Endothelial cell of umbilical vein (primary cell): Measurements from ENCODE around the gene DNAJB9. TPM values are rescaled to one million over a fixed set of nuclear protein-coding genes. Genes with fewer than 3 reads are reported as not detected.

Source experiments
- BruUV-seq: library from RNA; stranded (reverse); fragments of 400-500 nt; replicated peaks from 2 replicates; lab custom pipeline; 2021; lab: Mats Ljungman, UMichigan
- CTCF ChIA-PET: fragments of 300-600, 350-600 bp; sonication (Branson Sonifier 250); formaldehyde crosslinking; loops from one replicate; lab custom pipeline; 2021; ENCODE audit warnings: antibody characterized with exemption, inconsistent platforms; lab: Charles Lee
- POLR2A ChIA-PET: fragments of 300-600, 350-600 bp; sonication (Branson Sonifier 250); formaldehyde crosslinking; loops from one replicate; lab custom pipeline; 2021; ENCODE audit warnings: antibody characterized with exemption, inconsistent platforms; lab: Charles Lee
- DNase-seq: peaks from one replicate; pipeline ENCODE4 v3.0.0-alpha.2; 2011; ENCODE audit warnings: low read depth, low spot score
- FAIRE-seq: peaks from 2 replicates; lab custom pipeline; 2011; peaks lifted over from hg19 to GRCh38; lab: Jason Lieb, UNC
- H2AFZ ChIP-seq: 2 replicates; pipeline ENCODE4 v1.6.0; 2012; ENCODE audit warnings: low read depth, low read length, control low read depth, inconsistent platforms
- H3K27ac ChIP-seq: 2 replicates; pipeline ENCODE4 v1.5.1; 2011; ENCODE audit warnings: low read depth, mild to moderate bottlenecking, control low read depth, low read length, moderate library complexity; ENCODE audit not compliant: insufficient read depth
- H3K27me3 ChIP-seq, 2 experiments: 2 replicates each; pipeline versions ENCODE4 v1.6.0 to v1.6.1; 2011; ENCODE audit warnings: low read length in 2 of 2, mixed read lengths in 1 of 2; ENCODE audit not compliant: control insufficient read depth in 2 of 2, insufficient read depth in 2 of 2
- H3K36me3 ChIP-seq, 2 experiments: 2 replicates in 1 of 2; 3 replicates in 1 of 2; pipeline ENCODE4 v1.5.1; 2011; ENCODE audit warnings: low read length in 2 of 2, mild to moderate bottlenecking in 1 of 2, moderate library complexity in 1 of 2; ENCODE audit not compliant: control insufficient read depth in 2 of 2, insufficient read depth in 2 of 2; ENCODE audit errors: extremely low read depth in 1 of 2
- H3K4me1 ChIP-seq: 3 replicates; pipeline ENCODE4 v1.5.1; 2011; ENCODE audit warnings: mild to moderate bottlenecking, low read length; ENCODE audit not compliant: control insufficient read depth, insufficient read depth; ENCODE audit errors: extremely low read depth
- H3K4me2 ChIP-seq: 2 replicates; pipeline ENCODE4 v1.6.1; 2011; ENCODE audit warnings: low read length, control low read depth, mixed read lengths; ENCODE audit not compliant: insufficient read depth
- H3K4me3 ChIP-seq, 3 experiments: fragments of 200-600 bp in 1 of 3; sonication (generic), shearing (Covaris generic) in 1 of 3; replicated peaks in 1 of 3; 2 replicates each; pipeline ENCODE4 v1.5.1; 2011 to 2016; ENCODE audit warnings: control low read depth in 3 of 3, low read length in 3 of 3, mild to moderate bottlenecking in 2 of 3, inconsistent platforms in 1 of 3, low read depth in 1 of 3, moderate library complexity in 1 of 3; ENCODE audit not compliant: insufficient read depth in 1 of 3
- H3K79me2 ChIP-seq: 2 replicates; pipeline ENCODE4 v1.6.0; 2012; ENCODE audit warnings: low read length, inconsistent platforms; ENCODE audit not compliant: control insufficient read depth, insufficient read depth
- H3K9ac ChIP-seq: replicated peaks from 2 replicates; pipeline ENCODE3; 2011; ENCODE audit warnings: low read length, control low read depth; ENCODE audit not compliant: insufficient read depth; ENCODE audit errors: extremely low read depth
- H3K9me1 ChIP-seq: replicated peaks from 3 replicates; pipeline ENCODE4 v1.6.0; 2011; ENCODE audit warnings: mild to moderate bottlenecking, low read length; ENCODE audit not compliant: control insufficient read depth, insufficient read depth; ENCODE audit errors: extremely low read depth
- H3K9me3 ChIP-seq: replicated peaks from 2 replicates; pipeline ENCODE4 v1.5.1; 2012; ENCODE audit warnings: low read length, inconsistent platforms; ENCODE audit not compliant: control insufficient read depth, insufficient read depth
- H4K20me1 ChIP-seq: replicated peaks from 2 replicates; pipeline ENCODE3; 2011; ENCODE audit warnings: mild to moderate bottlenecking, low read length; ENCODE audit not compliant: control insufficient read depth, insufficient read depth; ENCODE audit errors: extremely low read depth
- EZH2 ChIP-seq: IDR thresholded peaks from 2 replicates; pipeline ENCODE4 v1.6.1; 2012; ENCODE audit warnings: borderline replicate concordance, low read depth, mild to moderate bottlenecking, moderate library complexity, low read length, inconsistent platforms; ENCODE audit not compliant: severe bottlenecking
- JUN ChIP-seq: IDR thresholded peaks from 2 replicates; pipeline ENCODE4 v1.6.1; 2011; ENCODE audit warnings: borderline replicate concordance, low read depth; ENCODE audit not compliant: insufficient read length, insufficient read depth
- POLR2A ChIP-seq: IDR thresholded peaks from 2 replicates; pipeline ENCODE4 v1.6.1; 2012; ENCODE audit warnings: low read depth, mild to moderate bottlenecking, control low read depth, low read length
- POLR2AphosphoS5 ChIP-seq: IDR thresholded peaks from 2 replicates; pipeline ENCODE4 v1.6.1; 2012; ENCODE audit warnings: low read depth, mild to moderate bottlenecking, control low read depth, low read length, moderate library complexity; ENCODE audit not compliant: insufficient read depth
- dilution Hi-C: fragments of 300-500 bp; cut with MboI; formaldehyde crosslinking; loops from one replicate; pipeline ENCODE4 v1.15.0; 2019; ENCODE audit warnings: low sequenced_read_pairs; ENCODE audit not compliant: extremely low pct_ligation_motif_present
- intact Hi-C: fragments of 100-400 bp; cut with micrococcal nuclease; formaldehyde crosslinking; loops from one replicate; pipeline ENCODE4 v1.10.0; 2022
- polyA plus RNA-seq, 4 experiments: library from polyadenylated mRNA; depleted of rRNA in 3 of 4; stranded (reverse) in 3 of 4; unstranded in 1 of 4; fragments of >200 nt; gene quantifications; 2 replicates each; pipeline versions ENCODE4 v1.2.1 to v1.2.3, GENCODE V29; 2011 to 2012; ENCODE audit warnings: missing spikeins in 1 of 4
- total RNA-seq: library from RNA; stranded (reverse); gene quantifications from 2 replicates; pipeline ENCODE4 v1.2.3, GENCODE V29; 2021
- TF ChIP-seq, protein P1 (sequence below): IDR thresholded peaks from 2 replicates; pipeline ENCODE4 v1.6.1; 2011; ENCODE audit not compliant: insufficient read depth, insufficient read length
- TF ChIP-seq, protein P2 (sequence below), 2 donors: IDR thresholded peaks; 1 replicate in 1 of 2; 2 replicates in 1 of 2; pipeline ENCODE4 v1.5.1; 2011; ENCODE audit warnings: low read length in 2 of 2, mild to moderate bottlenecking in 2 of 2, moderate library complexity in 2 of 2, control low read depth in 1 of 2, inconsistent platforms in 1 of 2, low read depth in 1 of 2; ENCODE audit not compliant: insufficient read depth in 1 of 2; ENCODE audit errors: extremely low read depth in 1 of 2

The DNAJB9 gene
- total and polyA plus RNA-seq, 2 donors (not counting 3 experiments of a cell fraction or from before 2014, with no cell fraction given) = 11.7 to 11.9 TPM

DNA sequence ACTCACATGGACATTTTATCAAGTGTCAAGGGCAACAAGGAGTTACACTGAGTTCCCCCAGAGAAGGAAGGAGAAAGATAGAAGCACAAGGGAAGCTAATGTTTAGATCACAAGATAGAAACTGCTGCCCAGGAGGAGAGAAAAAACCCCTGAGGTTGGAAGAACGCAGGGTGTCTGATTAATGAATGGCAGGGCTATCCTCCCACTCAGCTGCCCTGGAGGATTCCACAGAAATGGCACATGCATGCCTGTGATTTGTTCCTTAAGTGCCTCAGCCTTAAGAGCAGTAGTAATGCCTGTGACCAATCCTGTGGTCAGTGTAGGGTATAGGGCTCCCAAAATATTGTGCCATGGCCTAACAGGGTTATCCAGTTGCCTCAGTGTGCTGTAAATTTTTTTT is 20.2 kb downstream of the DNAJB9 start:
- H3K9me3 ChIP-seq = no peaks in the 10 kb centered on the region
- H4K20me1 ChIP-seq = no peaks in the 10 kb centered on the region
- TF ChIP-seq EZH2 (no peak), POLR2AphosphoS5 (no peak)
- TF ChIP-seq, protein P1, sequence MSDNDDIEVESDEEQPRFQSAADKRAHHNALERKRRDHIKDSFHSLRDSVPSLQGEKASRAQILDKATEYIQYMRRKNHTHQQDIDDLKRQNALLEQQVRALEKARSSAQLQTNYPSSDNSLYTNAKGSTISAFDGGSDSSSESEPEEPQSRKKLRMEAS = no peak
- H3K9me1 ChIP-seq = no peaks in the 10 kb centered on the region
- no peak overlapping the region for H3K4me3 ChIP-seq
- no peaks in the 10 kb centered on the region for H3K36me3 ChIP-seq
- BruUV-seq = no TSS peak
- POLR2A ChIA-PET = no interaction called here
- H3K79me2 ChIP-seq = no peaks in the 10 kb centered on the region
- DNase-seq (no peak), FAIRE-seq (no peak)
- no peaks in the 10 kb centered on the region for H3K4me1 ChIP-seq
- intact Hi-C loops (no loop called here), dilution Hi-C loops (no loop called here)
- H2AFZ ChIP-seq = no peak overlapping the region
- no peak overlapping the region for H3K27ac ChIP-seq
- peaks cover 27 to 29% of the 10 kb centered on the region in 2 experiments for H3K27me3 ChIP-seq
- CTCF ChIA-PET = interaction anchor here (1.1 kb wide), 1 partner anchor 11 kb away, joined by 3 read pairs; no protein-coding TSS in a partner anchor
- H3K9ac ChIP-seq = no peak overlapping the region
- no peak overlapping the region for H3K4me2 ChIP-seq

DNA sequence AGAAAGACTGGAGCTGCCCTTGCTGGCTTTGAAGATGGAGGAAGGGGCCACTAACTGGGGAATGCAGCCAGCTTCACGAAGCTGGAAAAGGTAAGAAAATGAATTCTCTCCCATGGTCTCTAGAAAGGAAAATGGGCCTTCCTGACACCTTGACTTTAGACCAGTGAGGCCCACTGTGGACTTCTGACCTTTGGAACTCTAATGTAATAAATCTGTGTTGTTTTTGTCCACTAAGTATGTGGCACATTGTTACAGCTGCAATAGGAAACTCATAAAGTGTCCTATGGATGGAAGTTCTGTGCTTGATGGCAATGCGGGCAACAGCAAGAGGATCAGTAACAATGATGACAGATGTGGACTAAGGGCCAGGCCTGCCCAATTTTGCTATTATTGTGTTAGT is 20.9 kb downstream of the DNAJB9 start:
- intact Hi-C loops = no loop called here
- TF ChIP-seq, protein P2, sequence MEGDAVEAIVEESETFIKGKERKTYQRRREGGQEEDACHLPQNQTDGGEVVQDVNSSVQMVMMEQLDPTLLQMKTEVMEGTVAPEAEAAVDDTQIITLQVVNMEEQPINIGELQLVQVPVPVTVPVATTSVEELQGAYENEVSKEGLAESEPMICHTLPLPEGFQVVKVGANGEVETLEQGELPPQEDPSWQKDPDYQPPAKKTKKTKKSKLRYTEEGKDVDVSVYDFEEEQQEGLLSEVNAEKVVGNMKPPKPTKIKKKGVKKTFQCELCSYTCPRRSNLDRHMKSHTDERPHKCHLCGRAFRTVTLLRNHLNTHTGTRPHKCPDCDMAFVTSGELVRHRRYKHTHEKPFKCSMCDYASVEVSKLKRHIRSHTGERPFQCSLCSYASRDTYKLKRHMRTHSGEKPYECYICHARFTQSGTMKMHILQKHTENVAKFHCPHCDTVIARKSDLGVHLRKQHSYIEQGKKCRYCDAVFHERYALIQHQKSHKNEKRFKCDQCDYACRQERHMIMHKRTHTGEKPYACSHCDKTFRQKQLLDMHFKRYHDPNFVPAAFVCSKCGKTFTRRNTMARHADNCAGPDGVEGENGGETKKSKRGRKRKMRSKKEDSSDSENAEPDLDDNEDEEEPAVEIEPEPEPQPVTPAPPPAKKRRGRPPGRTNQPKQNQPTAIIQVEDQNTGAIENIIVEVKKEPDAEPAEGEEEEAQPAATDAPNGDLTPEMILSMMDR (IDR thresholded peaks at IDR 0.05; ENCODE audit: extremely low read depth in 1 of 2, insufficient read depth in 1 of 2, low read depth in 1 of 2, low read length in 2 of 2) = no peak
- TF ChIP-seq POLR2A = no peak
- TF ChIP-seq JUN = no peak
- H4K20me1 ChIP-seq = no peaks in the 10 kb centered on the region
- H3K4me1 ChIP-seq = no peaks in the 10 kb centered on the region
- H3K36me3 ChIP-seq = no peaks in the 10 kb centered on the region
- no peaks in the 10 kb centered on the region for H3K79me2 ChIP-seq
- H2AFZ ChIP-seq = no peak overlapping the region
- no peak overlapping the region for H3K4me2 ChIP-seq
- FAIRE-seq (no peak), DNase-seq (no peak)
- H3K27ac ChIP-seq = no peak overlapping the region
- H3K27me3 ChIP-seq = peaks cover 24 to 25% of the 10 kb centered on the region in 2 experiments
- BruUV-seq = no TSS peak
- H3K9me1 ChIP-seq = no peaks in the 10 kb centered on the region
- dilution Hi-C loops = no loop called here
- H3K9ac ChIP-seq = no peak overlapping the region
- H3K9me3 ChIP-seq = no peaks in the 10 kb centered on the region
- CTCF ChIA-PET = no interaction called here
- H3K4me3 ChIP-seq = no peak overlapping the region
- POLR2A ChIA-PET = no interaction called here
